Endothelial cell of umbilical vein (primary cell): ENCODE results near the gene GALNT14. TPM values are rescaled to one million over a fixed set of nuclear protein-coding genes. Genes with fewer than 3 reads are reported as not detected.

Source experiments
- BruUV-seq: library from RNA; stranded (reverse); fragments of 400-500 nt; replicated peaks from 2 replicates; lab custom pipeline; 2021; lab: Mats Ljungman, UMichigan
- CTCF ChIA-PET: fragments of 300-600, 350-600 bp; sonication (Branson Sonifier 250); formaldehyde crosslinking; loops from one replicate; lab custom pipeline; 2021; ENCODE audit warnings: antibody characterized with exemption, inconsistent platforms; lab: Charles Lee
- POLR2A ChIA-PET: fragments of 300-600, 350-600 bp; sonication (Branson Sonifier 250); formaldehyde crosslinking; loops from one replicate; lab custom pipeline; 2021; ENCODE audit warnings: antibody characterized with exemption, inconsistent platforms; lab: Charles Lee
- DNase-seq: peaks from one replicate; pipeline ENCODE4 v3.0.0-alpha.2; 2011; ENCODE audit warnings: low read depth, low spot score
- FAIRE-seq: peaks from 2 replicates; lab custom pipeline; 2011; peaks lifted over from hg19 to GRCh38; lab: Jason Lieb, UNC
- H2AFZ ChIP-seq: 2 replicates; pipeline ENCODE4 v1.6.0; 2012; ENCODE audit warnings: low read depth, low read length, control low read depth, inconsistent platforms
- H3K27ac ChIP-seq: 2 replicates; pipeline ENCODE4 v1.5.1; 2011; ENCODE audit warnings: low read depth, mild to moderate bottlenecking, control low read depth, low read length, moderate library complexity; ENCODE audit not compliant: insufficient read depth
- H3K27me3 ChIP-seq, 2 experiments: 2 replicates each; pipeline versions ENCODE4 v1.6.0 to v1.6.1; 2011; ENCODE audit warnings: low read length in 2 of 2, mixed read lengths in 1 of 2; ENCODE audit not compliant: control insufficient read depth in 2 of 2, insufficient read depth in 2 of 2
- H3K36me3 ChIP-seq, 2 experiments: 2 replicates in 1 of 2; 3 replicates in 1 of 2; pipeline ENCODE4 v1.5.1; 2011; ENCODE audit warnings: low read length in 2 of 2, mild to moderate bottlenecking in 1 of 2, moderate library complexity in 1 of 2; ENCODE audit not compliant: control insufficient read depth in 2 of 2, insufficient read depth in 2 of 2; ENCODE audit errors: extremely low read depth in 1 of 2
- H3K4me1 ChIP-seq: 3 replicates; pipeline ENCODE4 v1.5.1; 2011; ENCODE audit warnings: mild to moderate bottlenecking, low read length; ENCODE audit not compliant: control insufficient read depth, insufficient read depth; ENCODE audit errors: extremely low read depth
- H3K4me2 ChIP-seq: 2 replicates; pipeline ENCODE4 v1.6.1; 2011; ENCODE audit warnings: low read length, control low read depth, mixed read lengths; ENCODE audit not compliant: insufficient read depth
- H3K4me3 ChIP-seq, 3 experiments: fragments of 200-600 bp in 1 of 3; sonication (generic), shearing (Covaris generic) in 1 of 3; replicated peaks in 1 of 3; 2 replicates each; pipeline ENCODE4 v1.5.1; 2011 to 2016; ENCODE audit warnings: control low read depth in 3 of 3, low read length in 3 of 3, mild to moderate bottlenecking in 2 of 3, inconsistent platforms in 1 of 3, low read depth in 1 of 3, moderate library complexity in 1 of 3; ENCODE audit not compliant: insufficient read depth in 1 of 3
- H3K79me2 ChIP-seq: 2 replicates; pipeline ENCODE4 v1.6.0; 2012; ENCODE audit warnings: low read length, inconsistent platforms; ENCODE audit not compliant: control insufficient read depth, insufficient read depth
- H3K9ac ChIP-seq: replicated peaks from 2 replicates; pipeline ENCODE3; 2011; ENCODE audit warnings: low read length, control low read depth; ENCODE audit not compliant: insufficient read depth; ENCODE audit errors: extremely low read depth
- H3K9me1 ChIP-seq: replicated peaks from 3 replicates; pipeline ENCODE4 v1.6.0; 2011; ENCODE audit warnings: mild to moderate bottlenecking, low read length; ENCODE audit not compliant: control insufficient read depth, insufficient read depth; ENCODE audit errors: extremely low read depth
- H3K9me3 ChIP-seq: replicated peaks from 2 replicates; pipeline ENCODE4 v1.5.1; 2012; ENCODE audit warnings: low read length, inconsistent platforms; ENCODE audit not compliant: control insufficient read depth, insufficient read depth
- H4K20me1 ChIP-seq: replicated peaks from 2 replicates; pipeline ENCODE3; 2011; ENCODE audit warnings: mild to moderate bottlenecking, low read length; ENCODE audit not compliant: control insufficient read depth, insufficient read depth; ENCODE audit errors: extremely low read depth
- CTCF ChIP-seq, 2 donors: IDR thresholded peaks; 1 replicate in 1 of 2; 2 replicates in 1 of 2; pipeline ENCODE4 v1.5.1; 2011; ENCODE audit warnings: low read length in 2 of 2, mild to moderate bottlenecking in 2 of 2, moderate library complexity in 2 of 2, control low read depth in 1 of 2, inconsistent platforms in 1 of 2, low read depth in 1 of 2; ENCODE audit not compliant: insufficient read depth in 1 of 2; ENCODE audit errors: extremely low read depth in 1 of 2
- EZH2 ChIP-seq: IDR thresholded peaks from 2 replicates; pipeline ENCODE4 v1.6.1; 2012; ENCODE audit warnings: borderline replicate concordance, low read depth, mild to moderate bottlenecking, moderate library complexity, low read length, inconsistent platforms; ENCODE audit not compliant: severe bottlenecking
- FOS ChIP-seq: IDR thresholded peaks from 2 replicates; pipeline ENCODE4 v1.6.1; 2011; ENCODE audit warnings: mild to moderate bottlenecking, low read length, moderate library complexity, borderline replicate concordance; ENCODE audit not compliant: insufficient read depth
- GATA2 ChIP-seq: IDR thresholded peaks from 2 replicates; pipeline ENCODE4 v1.7.0; 2011; ENCODE audit warnings: low read depth, mild to moderate bottlenecking, moderate library complexity, mixed read lengths, low read length; ENCODE audit not compliant: insufficient read length, insufficient read depth
- JUN ChIP-seq: IDR thresholded peaks from 2 replicates; pipeline ENCODE4 v1.6.1; 2011; ENCODE audit warnings: borderline replicate concordance, low read depth; ENCODE audit not compliant: insufficient read length, insufficient read depth
- MAX ChIP-seq: IDR thresholded peaks from 2 replicates; pipeline ENCODE4 v1.6.1; 2011; ENCODE audit not compliant: insufficient read depth, insufficient read length
- MYC ChIP-seq: IDR thresholded peaks from one replicate; pipeline ENCODE4 v1.6.1; 2011; ENCODE audit warnings: mild to moderate bottlenecking, low read depth, low read length
- POLR2A ChIP-seq: IDR thresholded peaks from 2 replicates; pipeline ENCODE4 v1.6.1; 2012; ENCODE audit warnings: low read depth, mild to moderate bottlenecking, control low read depth, low read length
- POLR2AphosphoS5 ChIP-seq: IDR thresholded peaks from 2 replicates; pipeline ENCODE4 v1.6.1; 2012; ENCODE audit warnings: low read depth, mild to moderate bottlenecking, control low read depth, low read length, moderate library complexity; ENCODE audit not compliant: insufficient read depth
- dilution Hi-C: fragments of 300-500 bp; cut with MboI; formaldehyde crosslinking; loops from one replicate; pipeline ENCODE4 v1.15.0; 2019; ENCODE audit warnings: low sequenced_read_pairs; ENCODE audit not compliant: extremely low pct_ligation_motif_present
- intact Hi-C: fragments of 100-400 bp; cut with micrococcal nuclease; formaldehyde crosslinking; loops from one replicate; pipeline ENCODE4 v1.10.0; 2022
- polyA plus RNA-seq, 4 experiments: library from polyadenylated mRNA; depleted of rRNA in 3 of 4; stranded (reverse) in 3 of 4; unstranded in 1 of 4; fragments of >200 nt; gene quantifications; 2 replicates each; pipeline versions ENCODE4 v1.2.1 to v1.2.3, GENCODE V29; 2011 to 2012; ENCODE audit warnings: missing spikeins in 1 of 4
- total RNA-seq: library from RNA; stranded (reverse); gene quantifications from 2 replicates; pipeline ENCODE4 v1.2.3, GENCODE V29; 2021

The GALNT14 gene
- total and polyA plus RNA-seq, 2 donors (not counting 3 experiments of a cell fraction or from before 2014, with no cell fraction given): 0.04 to 0.40 TPM

- Histone ChIP-seq H4K20me1 (no peaks in the 10 kb centered on the region), H3K9me3 (peaks cover 4% of the 10 kb centered on the region), H3K27me3 (no peaks in the 10 kb centered on the region), H3K4me1 (no peaks in the 10 kb centered on the region), H3K27ac (no peak overlapping the region), H3K9ac (no peak overlapping the region), H2AFZ (no peak overlapping the region), H3K79me2 (no peaks in the 10 kb centered on the region), H3K4me2 (no peak overlapping the region), H3K36me3 (no peaks in the 10 kb centered on the region), H3K4me3 (no peak overlapping the region), H3K9me1 (no peaks in the 10 kb centered on the region)
- FAIRE-seq (no peak), DNase-seq (no peak)
- POLR2A ChIA-PET: no interaction called here
- intact Hi-C loops: no loop called here
- CTCF ChIA-PET: no interaction called here
- BruUV-seq: no TSS peak
- TF ChIP-seq JUN (no peak), MYC (no peak), MAX (no peak), EZH2 (no peak), GATA2 (no peak), CTCF (IDR thresholded peaks at IDR 0.05; ENCODE audit: extremely low read depth in 1 of 2, insufficient read depth in 1 of 2, low read depth in 1 of 2, low read length in 2 of 2) (no peak), POLR2A (no peak), FOS (no peak), POLR2AphosphoS5 (no peak)
- dilution Hi-C loops: no loop called here
Observed at GRCh38 chr2:30912056-30912455, 226.2 kb downstream of the GALNT14 start.
